GM12892 (cell line): ENCODE measurements around the gene KHNYN.

ENCODE experiments used
- POLR2A ChIP-seq: IDR thresholded peaks from 2 replicates; pipeline ENCODE4 v1.6.1; 2011; ENCODE audit warnings: low read depth, low read length, control low read depth
- POLR2AphosphoS5 ChIP-seq: IDR thresholded peaks from 2 replicates; pipeline ENCODE4 v1.6.1; 2011; ENCODE audit warnings: low read depth, low read length, control low read depth
- TAF1 ChIP-seq: IDR thresholded peaks from 2 replicates; pipeline ENCODE4 v1.6.1; 2011; ENCODE audit warnings: low read depth, mild to moderate bottlenecking, control low read depth, low read length, borderline replicate concordance

DNA sequence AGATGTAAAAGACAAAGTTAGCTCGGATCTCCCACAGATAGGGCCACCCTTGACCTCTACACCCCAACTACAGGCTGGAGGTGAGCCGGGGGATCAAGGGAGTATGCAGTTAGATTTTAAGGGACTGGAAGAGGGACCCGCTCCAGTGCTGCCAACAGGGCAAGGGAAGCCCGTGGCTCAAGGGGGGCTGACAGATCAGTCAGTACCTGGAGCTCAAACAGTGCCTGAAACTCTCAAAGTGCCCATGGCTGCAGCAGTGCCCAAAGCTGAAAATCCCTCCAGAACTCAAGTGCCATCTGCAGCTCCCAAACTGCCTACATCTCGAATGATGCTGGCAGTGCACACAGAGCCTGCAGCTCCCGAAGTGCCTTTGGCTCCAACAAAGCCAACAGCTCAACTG is 20.6 kb upstream of the KHNYN start:
- TF ChIP-seq POLR2AphosphoS5 (no peak), POLR2A (no peak), TAF1 (no peak)
